GM06990 (cell line): ENCODE measurements around the gene SLC7A8.

Experiments used
- DNase-seq: peaks from one replicate; pipeline ENCODE4 v3.0.0-alpha.2; 2011; ENCODE audit not compliant: insufficient read length; ENCODE audit errors: extremely low read depth
- H3K27me3 ChIP-seq: replicated peaks from 2 replicates; pipeline ENCODE4 v1.6.0; 2011; ENCODE audit warnings: low read length; ENCODE audit not compliant: control insufficient read depth, insufficient read depth
- H3K36me3 ChIP-seq: 2 replicates; pipeline ENCODE4 v1.5.1; 2011; ENCODE audit warnings: low read length; ENCODE audit not compliant: control insufficient read depth, insufficient read depth
- H3K4me3 ChIP-seq: replicated peaks from 2 replicates; pipeline ENCODE4 v1.5.1; 2011; ENCODE audit warnings: low read depth, mild to moderate bottlenecking, control low read depth, low read length
- TF ChIP-seq, protein P1 (sequence below): IDR thresholded peaks from 2 replicates; pipeline ENCODE4 v1.5.1; 2011; ENCODE audit warnings: low read length, control low read depth, mild to moderate bottlenecking, inconsistent platforms; ENCODE audit not compliant: insufficient read depth, poor library complexity, severe bottlenecking

SLC7A8 gene

DNA sequence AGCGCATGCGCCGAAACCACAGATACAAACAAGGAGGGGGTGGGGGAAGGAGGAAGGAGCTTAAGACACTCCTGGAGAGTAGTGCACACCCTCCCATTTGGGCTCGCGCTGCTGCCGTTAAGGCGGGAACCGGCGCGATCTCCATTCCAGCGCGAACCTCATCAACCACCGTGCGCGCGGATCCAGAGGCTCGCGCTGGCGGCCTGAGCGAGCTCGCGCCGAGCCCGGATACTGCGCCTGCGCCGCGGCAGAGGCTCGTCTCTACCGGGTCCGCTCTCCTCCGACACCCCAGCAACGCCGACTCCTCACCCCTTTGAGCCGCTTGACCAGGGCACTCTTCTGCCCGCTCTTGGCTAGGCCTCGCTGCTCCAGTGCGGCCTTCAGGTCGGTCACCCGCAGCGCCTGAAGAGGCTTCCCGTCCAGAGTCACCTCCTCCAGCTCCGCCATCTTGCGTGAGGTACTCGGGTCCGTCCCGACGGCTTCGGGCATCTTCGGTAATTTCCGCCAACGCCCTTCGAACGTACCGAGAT, 88.7 kb downstream of the SLC7A8 start, which contains the start of gene ACIN1:
TSS of gene ACIN1 (minus strand) at position 471 of the 530 bp plus-strand sequence. CDS start at position 447, 24 bp downstream.
- DNase-seq: peak; percentile 97
- H3K36me3 ChIP-seq: peaks cover 11% of the 10 kb centered on the region
- peak within 1 kb of the TSS; percentile 97 for H3K4me3 ChIP-seq
- TF ChIP-seq, protein P1, sequence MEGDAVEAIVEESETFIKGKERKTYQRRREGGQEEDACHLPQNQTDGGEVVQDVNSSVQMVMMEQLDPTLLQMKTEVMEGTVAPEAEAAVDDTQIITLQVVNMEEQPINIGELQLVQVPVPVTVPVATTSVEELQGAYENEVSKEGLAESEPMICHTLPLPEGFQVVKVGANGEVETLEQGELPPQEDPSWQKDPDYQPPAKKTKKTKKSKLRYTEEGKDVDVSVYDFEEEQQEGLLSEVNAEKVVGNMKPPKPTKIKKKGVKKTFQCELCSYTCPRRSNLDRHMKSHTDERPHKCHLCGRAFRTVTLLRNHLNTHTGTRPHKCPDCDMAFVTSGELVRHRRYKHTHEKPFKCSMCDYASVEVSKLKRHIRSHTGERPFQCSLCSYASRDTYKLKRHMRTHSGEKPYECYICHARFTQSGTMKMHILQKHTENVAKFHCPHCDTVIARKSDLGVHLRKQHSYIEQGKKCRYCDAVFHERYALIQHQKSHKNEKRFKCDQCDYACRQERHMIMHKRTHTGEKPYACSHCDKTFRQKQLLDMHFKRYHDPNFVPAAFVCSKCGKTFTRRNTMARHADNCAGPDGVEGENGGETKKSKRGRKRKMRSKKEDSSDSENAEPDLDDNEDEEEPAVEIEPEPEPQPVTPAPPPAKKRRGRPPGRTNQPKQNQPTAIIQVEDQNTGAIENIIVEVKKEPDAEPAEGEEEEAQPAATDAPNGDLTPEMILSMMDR: no peak
- no peaks in the 10 kb centered on the region for H3K27me3 ChIP-seq

- no peaks in the 10 kb centered on the region for H3K27me3 ChIP-seq
- no peak for DNase-seq
- TF ChIP-seq, protein P1: peak; percentile 29
- H3K36me3 ChIP-seq: peaks cover 13% of the 10 kb centered on the region
- H3K4me3 ChIP-seq: peak overlapping the region; percentile 97
Observed at GRCh38 chr14:23093991-23094665, 89.3 kb downstream of the SLC7A8 start.

- Histone ChIP-seq H3K4me3 (peak overlapping the region; percentile 97), H3K27me3 (no peaks in the 10 kb centered on the region), H3K36me3 (peaks cover 13% of the 10 kb centered on the region)
- no peak for DNase-seq
- TF ChIP-seq, protein P1: no peak
Observed at GRCh38 chr14:23093526-23093925, 89.9 kb downstream of the SLC7A8 start.

GRCh38 chr14:23093104-23093503, 90.4 kb downstream of the SLC7A8 start:
- DNase-seq: no peak
- Histone ChIP-seq H3K36me3 (peaks cover 12% of the 10 kb centered on the region), H3K4me3 (no peak overlapping the region; the same call in 1 of the 2 replicates), H3K27me3 (no peaks in the 10 kb centered on the region)
- TF ChIP-seq, protein P1: no peak

GRCh38 chr14:23091294-23092225, 91.9 kb downstream of the SLC7A8 start:
- TF ChIP-seq, protein P1: no peak
- H3K36me3 ChIP-seq: peaks cover 6% of the 10 kb centered on the region
- H3K27me3 ChIP-seq: no peaks in the 10 kb centered on the region

More at GRCh38 chr14:23091294-23092225, 91.9 kb downstream of the SLC7A8 start:
- DNase-seq: no peak
- H3K4me3 ChIP-seq: no peak overlapping the region
